NCI-H2171 treated with DMSO at 0.1 percent for 48 hours (cell line): ENCODE measurements around the gene ADA.
"Not testable (repeated sequence)": the region's sequence is repeated elsewhere in the genome, so short reads cannot be mapped to it uniquely, and the experiment has no call there.

Experiments
- DNase-seq: peaks from one replicate; lab custom pipeline; 2025; lab: John Stamatoyannopoulos, UW

Gene ADA

GRCh38 chr20:44678990-44679611, 27.6 kb upstream of the ADA start:
- no peak for DNase-seq

GRCh38 chr20:44678242-44678641, 26.7 kb upstream of the ADA start:
- DNase-seq, result no peak

GRCh38 chr20:44672318-44672902, 20.9 kb upstream of the ADA start:
- DNase-seq, result not testable (repeated sequence)

- DNase-seq, result not testable (repeated sequence)
These were observed 20.0 kb upstream of the ADA start for GRCh38 chr20:44671541-44671940.

- DNase-seq, result not testable (repeated sequence)
These were observed 19.4 kb upstream of the ADA start for GRCh38 chr20:44670851-44671250.

GRCh38 chr20:44666066-44666465, 14.6 kb upstream of the ADA start:
- DNase-seq, result no peak

- no peak for DNase-seq
These were observed 12.6 kb upstream of the ADA start for GRCh38 chr20:44664131-44664530.

- DNase-seq, result no peak
These were observed 10.8 kb upstream of the ADA start for GRCh38 chr20:44662261-44662660.

- DNase-seq, result no peak
These were observed 9.1 kb upstream of the ADA start for GRCh38 chr20:44660581-44660980.

GRCh38 chr20:44659931-44660330, 8.4 kb upstream of the ADA start:
- DNase-seq, result no peak

- DNase-seq, result no peak
These were observed 7.3 kb upstream of the ADA start for GRCh38 chr20:44658810-44659209.

- DNase-seq, result no peak
These were observed 6.4 kb upstream of the ADA start for GRCh38 chr20:44657875-44658274.

GRCh38 chr20:44656448-44656847, 4.9 kb upstream of the ADA start:
- no peak for DNase-seq

- not testable (repeated sequence) for DNase-seq
These were observed 2.7 kb upstream of the ADA start for GRCh38 chr20:44654210-44654609.

- DNase-seq, result no peak
These were observed 2.0 kb upstream of the ADA start for GRCh38 chr20:44653546-44653945.

- no peak for DNase-seq
These were observed 140 bp downstream of the ADA start for GRCh38 chr20:44651434-44651683.

GRCh38 chr20:44650771-44651433, 597 bp downstream of the ADA start:
- DNase-seq, result no peak

- no peak for DNase-seq
These were observed 1.5 kb downstream of the ADA start for GRCh38 chr20:44649976-44650375.

GRCh38 chr20:44649126-44649525, 2.4 kb downstream of the ADA start:
- DNase-seq, result no peak

GRCh38 chr20:44648579-44648978, 2.9 kb downstream of the ADA start:
- DNase-seq, result no peak

- no peak for DNase-seq
These were observed 3.4 kb downstream of the ADA start for GRCh38 chr20:44648068-44648467.

GRCh38 chr20:44646641-44647274, 4.7 kb downstream of the ADA start:
- DNase-seq, result no peak

- DNase-seq, result peak; percentile 45
These were observed 5.4 kb downstream of the ADA start for GRCh38 chr20:44646023-44646640.
